Stomach (tissue), 9 donors: ENCODE data around the gene SH3BGR. TPM values are rescaled to one million over a fixed set of nuclear protein-coding genes. Genes with fewer than 3 reads are reported as not detected.

Experiments used
- DNase-seq, 2 donors: peaks; one replicate each; pipeline versions ENCODE4 v3.0.0 to v3.0.0-alpha.2; 2013 to 2019
- H3K27ac ChIP-seq, 5 donors: fragments of 200-600 bp in 4 of 5; sonication (generic) in 4 of 5; one replicate each; pipeline ENCODE4 v1.5.1; 2013 to 2019; ENCODE audit warnings: mild to moderate bottlenecking in 1 of 5, moderate library complexity in 1 of 5
- H3K27me3 ChIP-seq, 3 donors: fragments of 200-600 bp; sonication (generic); one replicate each; pipeline ENCODE4 v1.5.1; 2017 to 2019; ENCODE audit warnings: mixed run types in 1 of 3
- H3K36me3 ChIP-seq, 4 donors: fragments of 200-600 bp; sonication (generic); 1 replicate in 3 of 4; 2 replicates in 1 of 4; pipeline ENCODE4 v1.5.1; 2016 to 2019
- H3K4me1 ChIP-seq, 4 donors: fragments of 200-600 bp; sonication (generic); one replicate each; pipeline ENCODE4 v1.5.1; 2016 to 2019
- H3K4me3 ChIP-seq, 4 donors: fragments of 200-600 bp; sonication (generic) in 3 of 4; one replicate each; pipeline ENCODE4 v1.5.1; 2016 to 2019; ENCODE audit warnings: mild to moderate bottlenecking in 1 of 4
- H3K9me3 ChIP-seq, 4 donors: fragments of 200-600 bp; sonication (generic); one replicate each; pipeline ENCODE4 v1.5.1; 2016 to 2019
- EP300 ChIP-seq: sonication (generic); formaldehyde crosslinking; IDR thresholded peaks from one replicate; pipeline ENCODE4 v1.6.1; 2017; ENCODE audit warnings: antibody characterized with exemption
- POLR2A ChIP-seq, 4 donors: fragments of 450-650 bp; IDR thresholded peaks; one replicate each; pipeline ENCODE4 v1.6.1; 2016; ENCODE audit warnings: antibody characterized with exemption in 4 of 4, control low read depth in 2 of 4, mild to moderate bottlenecking in 1 of 4, moderate library complexity in 1 of 4
- POLR2AphosphoS5 ChIP-seq, 3 donors: sonication (generic); formaldehyde crosslinking; IDR thresholded peaks; one replicate each; pipeline ENCODE4 v1.6.1; 2016; ENCODE audit warnings: antibody characterized with exemption in 3 of 3
- WGBS, 5 donors: extraction: QIAGEN DNeasy Blood & Tissue Kit in 3 of 5; methylation state at CpG; one replicate each; pipeline versions ENCODE4 v1.1.5 to v1.1.7; 2013 to 2018; 5-methylcytosine and 5-hydroxymethylcytosine counted together
- intact Hi-C: fragments of 100-400 bp; cut with DNase I; formaldehyde crosslinking; loops from one replicate; pipeline ENCODE4 v1.15.1; 2023; ENCODE audit warnings: low total_unique reads
- polyA plus RNA-seq, 3 donors: library from polyadenylated mRNA; stranded (reverse); fragments of 200-250 nt; gene quantifications; one replicate each; pipeline ENCODE4 v1.2.3, GENCODE V29; 2013
- total RNA-seq, 5 donors: library from RNA; depleted of rRNA; stranded (reverse); fragments of >200 nt; gene quantifications; one replicate each; pipeline versions ENCODE4 v1.1.0 to v1.2.3, GENCODE V29; 2014 to 2016
- TF ChIP-seq, protein P1 (sequence below), 7 experiments: fragments of 450-650 bp in 4 of 7; fragments of 200-600 bp in 3 of 7; sonication (generic) in 3 of 7; IDR thresholded peaks; one replicate each; pipeline ENCODE4 v1.5.1; 2016 to 2019; ENCODE audit warnings: antibody characterized with exemption in 7 of 7, control low read depth in 2 of 7, mild to moderate bottlenecking in 1 of 7
- donor health status: healthy with polysubstance abuse.
- donor health status: Bipolar disorder and iron deficiency.
- donor health status: healthy.

SH3BGR gene
- total and polyA plus RNA-seq, 8 donors: 0.87 to 295 (median 7.9) TPM; not detected in 1

DNA sequence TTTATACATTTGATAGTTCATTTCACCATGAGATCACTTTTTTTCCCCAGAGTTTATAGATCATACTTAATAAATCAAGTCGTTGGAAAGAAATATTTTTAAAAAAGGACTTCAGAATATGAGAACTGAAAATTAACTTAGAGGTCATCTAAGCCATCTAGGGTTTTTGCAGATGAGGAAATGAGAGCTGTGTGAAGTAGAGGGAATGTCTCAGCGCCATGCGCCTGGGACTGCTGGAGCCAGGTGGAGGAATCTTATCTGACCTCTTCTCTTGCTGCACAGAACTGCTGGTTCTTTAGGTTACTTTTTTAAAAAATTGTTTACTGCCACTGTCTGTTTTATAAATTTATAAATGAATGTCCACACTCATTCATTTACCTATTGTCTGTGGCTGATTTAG is 11.5 kb downstream of the SH3BGR start:
- no peak overlapping the region for H3K27ac ChIP-seq

DNA sequence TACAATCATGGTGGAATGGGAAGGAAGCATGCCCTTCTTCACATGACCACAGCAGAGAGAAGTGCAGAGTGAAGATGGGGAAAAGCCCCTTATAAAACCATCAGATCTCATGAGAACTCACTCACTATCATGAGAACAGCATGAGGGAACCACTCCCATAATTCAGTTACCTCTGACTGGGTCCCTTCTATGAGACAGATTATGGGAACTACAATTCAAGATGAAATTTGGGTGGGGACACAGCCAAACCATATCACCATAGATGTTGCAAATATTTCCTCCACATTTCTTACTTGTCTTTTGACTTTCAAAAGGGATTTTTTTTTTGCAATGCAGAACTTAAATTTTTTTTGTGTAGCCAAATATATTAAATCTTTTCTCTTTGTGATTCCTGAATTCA is 14.8 kb downstream of the SH3BGR start:
- no peak for DNase-seq
- Histone ChIP-seq H3K27me3 (no peaks in the 10 kb centered on the region), H3K4me3 (no peak overlapping the region), H3K36me3 (peaks cover 0 to 14% (median 0%) of the 10 kb centered on the region in 4 donors), H3K9me3 (no peaks in the 10 kb centered on the region), H3K27ac (no peak overlapping the region), H3K4me1 (no peaks in the 10 kb centered on the region)
- intact Hi-C loops: no loop called here
- TF ChIP-seq POLR2AphosphoS5 (IDR thresholded peaks at IDR 0.05) (no peak), POLR2A (IDR thresholded peaks at IDR 0.05) (no peak), EP300 (no peak)
- TF ChIP-seq, protein P1, sequence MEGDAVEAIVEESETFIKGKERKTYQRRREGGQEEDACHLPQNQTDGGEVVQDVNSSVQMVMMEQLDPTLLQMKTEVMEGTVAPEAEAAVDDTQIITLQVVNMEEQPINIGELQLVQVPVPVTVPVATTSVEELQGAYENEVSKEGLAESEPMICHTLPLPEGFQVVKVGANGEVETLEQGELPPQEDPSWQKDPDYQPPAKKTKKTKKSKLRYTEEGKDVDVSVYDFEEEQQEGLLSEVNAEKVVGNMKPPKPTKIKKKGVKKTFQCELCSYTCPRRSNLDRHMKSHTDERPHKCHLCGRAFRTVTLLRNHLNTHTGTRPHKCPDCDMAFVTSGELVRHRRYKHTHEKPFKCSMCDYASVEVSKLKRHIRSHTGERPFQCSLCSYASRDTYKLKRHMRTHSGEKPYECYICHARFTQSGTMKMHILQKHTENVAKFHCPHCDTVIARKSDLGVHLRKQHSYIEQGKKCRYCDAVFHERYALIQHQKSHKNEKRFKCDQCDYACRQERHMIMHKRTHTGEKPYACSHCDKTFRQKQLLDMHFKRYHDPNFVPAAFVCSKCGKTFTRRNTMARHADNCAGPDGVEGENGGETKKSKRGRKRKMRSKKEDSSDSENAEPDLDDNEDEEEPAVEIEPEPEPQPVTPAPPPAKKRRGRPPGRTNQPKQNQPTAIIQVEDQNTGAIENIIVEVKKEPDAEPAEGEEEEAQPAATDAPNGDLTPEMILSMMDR (IDR thresholded peaks at IDR 0.05): no peak

More for the DNA sequence above, 11.5 kb downstream of the SH3BGR start:
- WGBS, 5 donors: 80 to 89% (median 82%) methylated on average over 3 of the region's 3 CpGs
- Histone ChIP-seq H3K4me1 (no peaks in the 10 kb centered on the region), H3K36me3 (peaks cover 0 to 14% (median 0%) of the 10 kb centered on the region in 4 donors), H3K9me3 (no peaks in the 10 kb centered on the region), H3K4me3 (no peak overlapping the region), H3K27me3 (no peaks in the 10 kb centered on the region)
- no peak for DNase-seq
- TF ChIP-seq EP300: no peak
- TF ChIP-seq, protein P1 (IDR thresholded peaks at IDR 0.05): no peak
- TF ChIP-seq POLR2AphosphoS5 (IDR thresholded peaks at IDR 0.05): no peak
- TF ChIP-seq POLR2A (IDR thresholded peaks at IDR 0.05): no peak
- intact Hi-C loops: no loop called here

DNA sequence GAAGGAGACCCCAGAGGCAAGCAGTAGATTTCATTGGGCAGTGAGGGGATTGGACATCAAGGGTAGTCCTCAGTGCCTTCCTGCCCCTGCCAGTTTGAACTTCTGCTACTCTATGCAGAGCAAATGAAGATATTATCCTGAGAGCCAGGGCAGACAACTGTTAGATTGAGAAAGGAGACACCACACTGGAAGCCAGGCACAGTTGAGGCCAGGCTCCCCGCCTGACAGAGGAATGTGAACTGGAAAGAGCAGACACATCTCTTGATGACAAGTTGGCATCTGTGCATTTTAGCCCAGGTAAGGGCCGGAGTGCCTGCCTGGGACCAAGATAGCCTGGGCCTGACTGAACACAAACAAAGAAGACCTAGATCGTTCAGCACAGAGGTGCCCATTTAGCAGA is 16.0 kb downstream of the SH3BGR start:
- Histone ChIP-seq H3K27me3 (no peaks in the 10 kb centered on the region), H3K27ac (no peak overlapping the region), H3K36me3 (peaks cover 0 to 13% (median 0%) of the 10 kb centered on the region in 4 donors), H3K4me1 (no peaks in the 10 kb centered on the region), H3K9me3 (no peaks in the 10 kb centered on the region), H3K4me3 (no peak overlapping the region)
- TF ChIP-seq, protein P1 (IDR thresholded peaks at IDR 0.05): no peak
- TF ChIP-seq POLR2A (IDR thresholded peaks at IDR 0.05) (no peak), POLR2AphosphoS5 (IDR thresholded peaks at IDR 0.05) (no peak), EP300 (no peak)
- intact Hi-C loops: no loop called here
- 79 to 88% (median 84%) methylated on average over 3 of the region's 3 CpGs for WGBS, 5 donors
- DNase-seq: no peak

GRCh38 chr21:39468559-39468958 is 16.8 kb downstream of the SH3BGR start:
- Histone ChIP-seq H3K27ac (no peak overlapping the region), H3K36me3 (peaks cover 0 to 7% (median 0%) of the 10 kb centered on the region in 4 donors), H3K27me3 (no peaks in the 10 kb centered on the region), H3K4me1 (no peaks in the 10 kb centered on the region), H3K4me3 (no peak overlapping the region), H3K9me3 (no peaks in the 10 kb centered on the region)
- intact Hi-C loops: no loop called here
- DNase-seq: no peak
- WGBS, 5 donors: 77 to 95% (median 88%) methylated on average over 1 of the region's 1 CpG
- TF ChIP-seq, protein P1 (IDR thresholded peaks at IDR 0.05): no peak
- TF ChIP-seq POLR2A (IDR thresholded peaks at IDR 0.05) (no peak), EP300 (no peak), POLR2AphosphoS5 (IDR thresholded peaks at IDR 0.05) (no peak)
